Coronary artery (tissue), 2 donors: Measurements from ENCODE around the gene LSP1.

Source experiments
- DNase-seq: peaks from one replicate; pipeline ENCODE4 v3.0.0-alpha.2; 2017; ENCODE audit warnings: low spot score
- H3K27ac ChIP-seq, 2 donors: fragments of 200-600 bp; sonication (generic); one replicate each; pipeline ENCODE4 v1.5.1; 2016 to 2019
- H3K4me3 ChIP-seq: fragments of 200-600 bp; sonication (generic); 2 replicates; pipeline ENCODE4 v1.5.1; 2016; ENCODE audit warnings: mild to moderate bottlenecking, moderate library complexity
- TF ChIP-seq, protein P1 (sequence below): fragments of 200-600 bp; sonication (generic); IDR thresholded peaks from one replicate; pipeline ENCODE4 v1.5.1; 2019; ENCODE audit warnings: antibody characterized with exemption

LSP1 gene

DNA sequence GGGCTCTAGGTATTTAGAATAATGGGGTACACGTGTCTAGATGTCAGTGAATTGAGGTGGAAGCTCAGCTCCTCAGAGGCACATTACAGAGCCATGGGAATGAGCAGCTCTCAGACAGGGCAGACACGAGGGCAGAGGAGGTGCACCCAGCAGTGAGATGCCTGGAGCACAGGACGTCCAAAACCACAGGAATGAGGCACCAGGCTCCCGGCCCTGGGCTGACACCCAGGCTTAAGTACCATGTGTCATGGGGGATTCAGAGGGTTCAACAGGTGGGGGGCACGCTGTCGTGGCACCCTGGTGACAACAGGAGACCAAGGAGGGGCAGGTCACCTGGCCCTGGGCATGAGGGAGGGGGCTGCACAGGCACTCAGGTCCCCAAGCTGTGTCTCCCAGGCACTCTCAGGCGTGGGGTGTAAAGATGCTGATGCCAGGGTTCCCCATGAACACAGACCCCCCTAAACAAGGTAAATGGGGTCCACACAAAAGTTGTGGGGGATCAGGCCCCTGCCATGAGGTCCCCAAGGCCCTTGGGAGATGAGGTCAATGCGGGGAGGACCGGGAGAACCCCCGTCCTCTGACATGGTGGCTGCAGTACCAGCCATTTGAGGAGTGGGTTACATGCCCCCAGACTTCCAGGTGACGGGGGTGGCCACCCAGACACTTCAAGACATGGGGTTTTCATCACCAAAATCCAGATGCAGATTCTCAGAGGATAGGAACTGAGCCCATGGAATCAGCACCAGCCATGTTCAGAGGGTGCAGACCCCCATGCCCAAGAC, 23.7 kb upstream of the LSP1 start:
- no peak for DNase-seq
- no peak overlapping the region for H3K4me3 ChIP-seq
- TF ChIP-seq, protein P1, sequence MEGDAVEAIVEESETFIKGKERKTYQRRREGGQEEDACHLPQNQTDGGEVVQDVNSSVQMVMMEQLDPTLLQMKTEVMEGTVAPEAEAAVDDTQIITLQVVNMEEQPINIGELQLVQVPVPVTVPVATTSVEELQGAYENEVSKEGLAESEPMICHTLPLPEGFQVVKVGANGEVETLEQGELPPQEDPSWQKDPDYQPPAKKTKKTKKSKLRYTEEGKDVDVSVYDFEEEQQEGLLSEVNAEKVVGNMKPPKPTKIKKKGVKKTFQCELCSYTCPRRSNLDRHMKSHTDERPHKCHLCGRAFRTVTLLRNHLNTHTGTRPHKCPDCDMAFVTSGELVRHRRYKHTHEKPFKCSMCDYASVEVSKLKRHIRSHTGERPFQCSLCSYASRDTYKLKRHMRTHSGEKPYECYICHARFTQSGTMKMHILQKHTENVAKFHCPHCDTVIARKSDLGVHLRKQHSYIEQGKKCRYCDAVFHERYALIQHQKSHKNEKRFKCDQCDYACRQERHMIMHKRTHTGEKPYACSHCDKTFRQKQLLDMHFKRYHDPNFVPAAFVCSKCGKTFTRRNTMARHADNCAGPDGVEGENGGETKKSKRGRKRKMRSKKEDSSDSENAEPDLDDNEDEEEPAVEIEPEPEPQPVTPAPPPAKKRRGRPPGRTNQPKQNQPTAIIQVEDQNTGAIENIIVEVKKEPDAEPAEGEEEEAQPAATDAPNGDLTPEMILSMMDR = no peak
- peak overlapping the region; percentile 55 to 97 for H3K27ac ChIP-seq

DNA sequence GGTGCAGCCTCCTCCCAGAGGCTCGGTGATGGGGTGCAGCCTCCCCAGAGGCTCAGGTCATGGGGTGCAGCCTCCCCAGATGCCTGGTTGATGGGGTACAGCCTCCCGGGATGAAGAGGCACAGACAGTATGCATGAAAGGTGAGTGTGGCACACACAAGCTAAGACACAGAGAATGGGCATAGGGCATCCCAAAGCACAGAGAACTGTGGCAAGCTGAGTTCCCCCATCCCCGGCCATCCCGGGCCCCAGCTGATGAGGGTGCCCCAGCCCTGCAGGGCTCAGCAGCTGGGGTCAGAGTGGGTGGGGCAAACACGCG, 22.9 kb upstream of the LSP1 start:
- TF ChIP-seq, protein P1 = no peak
- no peak for DNase-seq
- no peak overlapping the region for H3K4me3 ChIP-seq
- H3K27ac ChIP-seq = peak overlapping the region; percentile 55 to 97

DNA sequence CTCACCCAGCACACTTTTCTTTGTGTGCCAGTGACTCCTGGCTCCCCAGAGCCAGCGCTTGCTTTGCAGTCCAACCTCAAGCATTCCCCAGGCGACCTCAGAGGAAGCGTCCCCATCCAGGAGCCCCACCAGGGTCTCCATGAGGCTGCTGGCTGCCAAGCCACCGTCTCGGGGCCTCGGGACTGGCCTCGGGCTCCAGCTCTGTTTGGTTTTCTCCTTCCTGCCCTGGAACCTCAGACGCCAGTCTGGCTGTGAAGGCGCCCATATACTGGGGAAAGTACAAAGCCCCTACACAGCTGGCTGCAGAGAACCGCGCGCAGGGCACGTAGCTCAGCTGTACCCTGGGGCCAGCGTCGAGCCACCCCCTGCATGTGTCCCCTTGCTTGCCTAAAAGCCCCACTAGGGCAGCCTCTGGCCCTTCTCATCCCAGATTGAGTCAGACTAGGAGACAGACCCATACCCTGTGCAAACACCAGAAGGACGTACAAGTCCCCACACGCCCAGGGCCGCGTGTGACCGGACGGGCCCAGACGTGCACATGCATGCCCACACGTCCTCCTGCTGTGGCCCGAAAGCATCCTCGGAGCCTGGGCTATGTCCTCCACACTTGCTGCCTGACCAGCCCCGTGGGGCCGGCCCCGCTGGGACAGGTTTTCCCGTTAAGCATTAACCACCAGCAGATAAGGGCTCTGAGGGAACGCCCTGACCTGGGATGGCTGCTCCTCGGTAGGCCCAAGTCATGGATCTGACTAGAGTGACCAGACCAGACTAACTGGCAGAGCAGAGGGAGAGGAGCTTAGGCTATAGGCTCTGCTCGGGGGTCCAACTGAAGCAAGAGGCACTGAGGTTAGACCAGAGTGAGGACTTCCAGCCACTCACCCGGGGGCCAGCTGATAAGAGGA, 22.3 kb upstream of the LSP1 start:
- Histone ChIP-seq H3K27ac (peak overlapping the region; percentile 55 to 97), H3K4me3 (no peak overlapping the region)
- DNase-seq = no peak
- TF ChIP-seq, protein P1 = no peak

DNA sequence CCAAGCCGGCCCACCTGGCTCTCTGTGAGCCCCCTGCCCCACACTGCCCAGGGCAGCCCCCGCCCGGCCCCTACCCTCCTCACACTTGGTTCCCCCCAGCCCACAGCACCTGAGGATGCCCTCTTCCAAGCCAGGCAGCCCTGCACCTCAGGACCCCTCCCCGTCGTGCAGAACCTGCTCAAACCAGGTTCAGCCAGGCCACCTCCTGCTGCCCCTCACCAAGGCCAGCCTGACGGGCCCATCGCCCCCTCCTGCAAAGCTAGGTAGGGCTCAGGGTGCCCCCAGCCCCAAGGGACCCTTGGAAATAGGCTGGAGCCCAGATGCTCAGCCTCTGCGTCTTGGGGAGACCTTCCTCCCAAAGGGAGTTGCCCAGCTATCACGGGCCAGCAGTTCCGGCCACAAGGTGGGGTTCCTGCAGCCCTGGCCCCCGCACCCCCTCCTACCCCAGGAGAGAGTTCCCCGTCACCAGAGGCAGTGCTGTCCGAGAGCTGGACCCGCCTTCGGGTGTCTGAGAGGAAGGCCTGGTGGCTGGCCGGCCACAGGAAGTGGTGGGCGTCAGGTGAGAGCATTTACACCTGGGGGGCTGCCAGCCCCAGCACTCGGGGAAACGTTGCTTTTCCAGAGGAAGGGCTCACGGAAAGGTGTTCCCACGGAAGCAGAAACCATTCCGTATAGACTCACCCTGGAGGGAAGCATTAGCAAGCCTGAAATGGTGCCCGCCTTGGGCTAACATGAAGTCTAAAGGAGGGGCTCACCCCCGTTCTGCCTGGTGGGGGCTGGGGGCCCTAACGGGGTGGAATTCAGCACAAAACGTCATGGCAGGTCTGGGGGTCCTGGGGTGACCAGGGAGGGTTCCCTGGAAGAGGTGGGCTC, 21.3 kb upstream of the LSP1 start:
- H3K4me3 ChIP-seq = no peak overlapping the region
- peak overlapping the region; percentile 55 to 97 for H3K27ac ChIP-seq
- DNase-seq = no peak
- TF ChIP-seq, protein P1 = no peak

DNA sequence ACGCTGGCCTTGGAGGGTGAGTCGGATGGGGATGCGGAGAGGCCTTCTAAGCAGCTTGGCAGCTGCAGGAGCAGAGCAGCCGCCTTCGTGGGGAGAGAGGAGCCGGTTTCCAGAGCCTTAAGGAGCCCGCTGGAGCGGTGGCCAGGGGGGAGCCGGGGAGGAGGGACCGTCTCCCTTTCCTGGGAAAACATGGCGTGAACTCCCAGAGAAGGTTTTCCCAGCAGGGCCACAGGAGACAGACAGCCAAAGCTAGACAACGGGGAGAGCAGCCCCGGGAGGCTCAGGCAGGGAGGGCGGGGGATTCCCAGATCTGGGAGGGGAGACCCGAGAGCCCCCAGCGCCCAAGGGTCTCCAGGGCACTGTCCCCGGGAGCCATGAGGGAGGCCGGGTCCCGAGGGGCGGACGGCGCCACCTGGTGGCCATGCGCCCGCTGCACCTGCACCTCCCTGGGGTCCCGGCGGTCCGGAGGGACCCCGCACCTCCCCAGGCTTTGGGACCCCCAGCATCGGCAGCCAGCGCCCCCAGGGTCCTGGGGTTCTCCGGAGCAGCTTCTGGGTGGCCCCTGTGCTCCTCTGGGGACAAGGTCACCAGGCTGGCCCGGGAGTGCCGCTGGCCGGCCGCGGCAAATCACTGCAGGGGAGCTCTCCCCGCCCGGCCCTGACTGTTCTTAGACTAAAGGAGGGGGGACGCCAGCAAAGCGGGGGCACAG, 20.5 kb upstream of the LSP1 start:
- TF ChIP-seq, protein P1 = peak; percentile 99
- peak overlapping the region; percentile 55 to 97 for H3K27ac ChIP-seq
- peak overlapping the region; percentile 46 for H3K4me3 ChIP-seq

DNA sequence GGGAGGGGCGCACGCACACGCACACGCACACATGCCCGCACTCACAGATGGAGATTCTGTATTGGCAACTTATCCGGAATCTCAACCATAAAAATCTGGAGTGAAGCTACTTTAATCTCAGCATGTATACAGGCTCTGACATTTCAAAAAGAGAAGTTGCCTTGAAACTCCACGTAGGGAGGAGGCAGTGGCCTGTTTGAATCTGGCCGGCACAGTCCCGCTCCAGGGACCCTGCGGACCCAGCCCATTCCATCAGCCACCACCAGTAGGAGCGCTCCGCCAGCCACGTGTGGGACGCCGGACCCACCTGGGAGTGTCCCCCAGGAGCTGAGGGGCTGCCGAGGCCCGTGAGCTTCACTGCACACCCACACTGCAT, 20.0 kb upstream of the LSP1 start:
- DNase-seq = no peak
- peak overlapping the region; percentile 46 for H3K4me3 ChIP-seq
- TF ChIP-seq, protein P1 = no peak
- H3K27ac ChIP-seq = no peak overlapping the region

More for the DNA sequence above, 20.5 kb upstream of the LSP1 start:
- no peak for DNase-seq
